Measurements from ENCODE around the gene SPC25. TPM values are rescaled to one million over a fixed set of nuclear protein-coding genes. Genes with fewer than 3 reads are reported as not detected.
A peak's percentile ranks its signal among the peaks of the same experiment; 100 is the strongest.

The SPC25 gene
- polyA plus RNA-seq, 3 donors = 19.7 to 25.1 (median 23.7) TPM

DNA sequence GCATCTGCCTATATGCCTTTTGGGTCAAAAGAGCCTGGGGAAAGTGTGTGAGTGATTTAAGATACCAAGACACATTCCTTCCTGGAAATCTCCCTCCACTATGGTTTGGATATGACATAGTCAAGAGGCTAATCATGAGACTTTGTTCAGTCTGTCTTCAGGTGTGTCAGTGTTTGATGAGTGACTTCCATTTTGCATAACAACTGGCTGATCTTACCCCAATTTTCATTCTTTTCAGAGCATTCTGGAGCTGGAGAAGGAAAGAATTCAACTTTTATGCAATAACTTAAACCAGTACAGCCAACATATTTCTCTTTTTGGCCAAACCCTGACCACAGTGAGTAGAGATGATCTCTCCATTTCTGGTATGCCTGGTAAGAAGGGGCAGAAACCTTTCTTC lies 39.4 kb downstream of the SPC25 start:
- no peak for DNase-seq (ENCODE audit: low read depth in 3 of 3, low spot score in 2 of 3)

DNA sequence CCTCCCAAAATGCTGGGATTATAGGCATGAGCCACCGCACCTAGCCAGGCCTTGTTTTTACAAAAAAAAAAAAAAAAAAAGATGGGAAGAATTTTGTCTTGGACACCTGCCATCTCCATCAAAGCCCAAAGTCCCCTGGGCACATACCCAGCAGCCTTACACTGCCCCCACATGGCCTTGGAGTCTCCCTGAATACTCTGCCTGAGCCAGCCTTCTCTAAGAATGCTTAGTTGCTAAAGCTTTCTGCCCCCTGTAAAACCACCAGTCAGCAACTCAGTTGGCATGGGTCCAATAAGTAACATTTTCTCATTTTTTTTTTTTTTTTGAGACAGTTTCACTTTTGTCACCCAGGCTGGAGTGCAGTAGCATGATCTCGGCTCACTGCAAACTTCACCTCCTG lies 40.6 kb downstream of the SPC25 start:
- DNase-seq (ENCODE audit: low read depth in 3 of 3, low spot score in 2 of 3) = peak in 1 of 3 donors; percentile 16

DNA sequence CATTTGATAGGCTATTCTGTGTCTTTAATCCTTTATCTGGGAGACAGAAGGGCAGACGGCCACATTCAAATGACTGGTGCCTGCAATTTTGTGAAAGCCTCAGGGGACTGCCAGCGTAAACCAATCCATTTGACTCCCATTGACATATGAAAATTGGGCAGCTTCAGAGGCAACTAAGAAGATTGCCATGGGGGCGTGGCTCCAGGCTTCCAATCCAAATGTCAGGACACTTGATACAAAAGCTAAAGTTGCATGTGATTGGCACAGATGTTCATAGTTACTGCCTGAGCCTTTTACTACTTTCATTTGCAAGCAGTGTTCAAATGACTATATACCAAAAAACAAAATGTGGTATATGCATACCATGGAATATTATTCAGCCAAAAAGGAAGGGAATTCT lies 42.0 kb downstream of the SPC25 start:
- no peak for DNase-seq (ENCODE audit: low read depth in 3 of 3, low spot score in 2 of 3)

DNA sequence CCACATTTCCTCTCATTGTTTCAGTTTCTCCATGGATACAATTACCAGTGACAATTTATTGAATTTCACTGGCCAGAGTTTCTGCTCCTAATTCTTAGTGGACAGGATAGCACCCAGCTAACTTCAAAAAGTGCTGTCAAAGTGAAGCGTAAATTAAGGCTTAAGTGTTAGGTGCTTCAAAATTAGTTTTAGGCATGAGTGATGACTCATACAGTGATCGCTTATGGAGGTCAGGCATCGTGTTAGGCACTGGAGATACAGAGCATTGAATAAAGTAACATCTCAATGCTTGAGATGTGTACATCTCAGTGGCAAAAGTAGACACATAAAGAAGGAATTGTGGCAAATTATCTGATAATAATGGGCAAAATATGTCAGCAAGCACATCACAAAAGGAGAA lies 47.0 kb downstream of the SPC25 start:
- no peak for DNase-seq (ENCODE audit: low read depth in 3 of 3, low spot score in 2 of 3)

DNA sequence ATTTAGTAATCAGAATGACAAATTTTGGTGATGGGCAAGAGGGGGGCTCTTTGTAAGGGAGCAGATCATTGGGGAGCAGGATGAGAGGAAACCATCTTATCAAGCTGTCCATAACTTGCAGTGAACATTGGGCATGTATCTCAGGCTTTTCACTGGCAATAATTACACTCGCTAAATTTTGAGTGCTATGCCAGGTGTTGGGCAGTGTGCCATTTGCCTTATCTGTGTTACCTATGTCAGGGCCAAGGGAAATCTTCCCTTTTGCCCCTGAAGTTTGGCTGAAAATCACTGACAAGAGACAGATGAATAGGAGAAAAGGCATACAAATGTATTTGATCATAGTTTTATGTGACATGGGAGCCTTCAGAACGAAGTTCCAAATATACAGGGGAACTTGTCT lies 48.8 kb downstream of the SPC25 start:
- no peak for DNase-seq (ENCODE audit: low read depth in 3 of 3, low spot score in 2 of 3)

DNA sequence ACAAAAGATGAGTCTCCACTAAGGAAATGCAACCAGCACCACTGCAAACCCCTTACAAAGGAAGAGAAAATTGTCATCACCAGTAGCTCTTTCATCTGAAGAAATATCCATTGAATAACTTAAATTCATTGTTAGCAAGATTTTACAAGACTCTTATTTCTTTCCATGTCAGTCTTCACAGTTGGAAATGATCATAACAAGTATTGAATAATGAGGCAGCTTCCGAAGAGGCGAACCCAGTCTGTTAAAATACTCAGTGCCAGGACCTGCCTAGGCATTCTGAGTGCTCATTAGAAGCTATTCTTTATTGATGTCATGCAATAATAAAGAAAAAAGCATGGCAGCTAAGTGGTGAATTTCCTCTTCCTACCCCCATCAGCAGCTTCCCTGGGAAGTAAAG lies 54.3 kb downstream of the SPC25 start:
- DNase-seq (ENCODE audit: low read depth in 3 of 3, low spot score in 2 of 3) = no peak

DNA sequence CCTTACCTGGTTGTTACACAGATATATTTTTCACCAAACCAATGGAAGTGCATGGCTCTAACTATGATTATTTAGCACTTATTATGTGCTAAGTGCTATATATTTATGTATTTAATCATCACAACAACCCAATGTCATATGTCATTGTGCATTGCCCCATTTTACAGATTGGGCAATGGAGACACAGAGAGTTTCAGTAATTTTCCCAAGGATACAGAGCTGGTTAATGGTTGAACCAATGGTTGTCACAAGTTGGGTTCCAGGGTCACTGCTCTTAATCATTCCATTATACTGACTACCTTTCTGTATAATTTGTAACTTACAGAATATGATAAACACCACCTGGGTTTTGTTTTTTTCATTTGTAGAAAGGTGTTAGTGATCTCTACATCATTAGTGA lies 58.6 kb downstream of the SPC25 start:
- no peak for DNase-seq (ENCODE audit: low read depth in 3 of 3, low spot score in 2 of 3)

DNA sequence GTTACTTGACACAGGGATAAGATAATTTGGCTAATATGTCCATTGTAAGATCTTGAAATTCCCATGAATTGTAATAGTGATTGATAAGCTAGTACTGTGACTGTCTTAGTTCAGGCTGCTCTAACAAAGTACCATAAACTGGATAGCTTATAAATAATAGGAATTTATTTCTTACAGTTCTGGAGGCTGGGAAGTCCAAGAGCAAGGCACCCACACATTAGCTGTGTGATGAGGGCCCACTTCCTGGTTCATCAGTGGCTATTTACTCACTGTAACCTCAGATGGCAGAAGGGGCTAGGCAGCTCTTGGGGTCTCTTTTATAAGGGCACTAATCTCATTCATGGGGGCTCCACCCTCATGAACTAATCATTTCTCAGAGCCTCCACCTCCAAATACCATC lies 59.3 kb downstream of the SPC25 start:
- DNase-seq (ENCODE audit: low read depth in 3 of 3, low spot score in 2 of 3) = no peak

DNA sequence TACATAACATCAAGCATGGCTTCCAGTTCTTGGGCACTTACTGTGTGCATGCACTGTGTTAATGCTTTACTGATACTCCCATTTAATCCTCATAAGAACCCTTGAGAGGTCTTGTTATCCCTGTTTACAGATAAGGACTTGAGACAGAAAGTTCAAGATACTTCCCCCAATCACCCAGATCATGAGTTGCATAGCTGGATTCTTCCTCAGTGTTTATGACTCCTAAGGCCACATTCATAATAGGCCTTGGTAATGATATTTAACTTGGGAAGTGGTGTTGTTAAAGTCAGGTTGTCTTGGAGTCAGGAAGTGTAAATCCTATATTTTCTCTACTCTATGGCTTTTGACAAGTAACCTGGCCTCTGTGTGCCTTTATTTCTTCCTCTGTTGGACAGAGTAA lies 65.1 kb downstream of the SPC25 start:
- DNase-seq (ENCODE audit: low read depth in 3 of 3, low spot score in 2 of 3) = no peak

DNA sequence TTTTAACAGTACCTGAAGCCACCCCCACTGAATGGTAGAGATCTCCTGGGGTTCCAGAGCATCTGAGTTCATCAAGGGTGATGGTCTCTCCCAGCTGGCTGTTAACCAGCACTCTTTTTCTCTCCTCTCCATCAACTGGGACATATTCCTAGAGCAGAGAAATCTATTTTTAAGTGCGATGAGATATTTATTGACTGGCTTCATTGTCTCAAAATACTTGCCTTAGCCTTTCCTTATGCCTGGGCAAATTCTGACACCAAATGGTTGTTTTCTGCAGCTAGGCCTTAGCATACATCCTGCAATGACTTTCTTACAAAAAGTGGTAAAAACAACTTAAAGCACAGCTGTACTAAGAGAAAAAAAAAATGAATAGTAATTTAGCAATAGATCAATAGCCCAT lies 68.2 kb downstream of the SPC25 start:
- no peak for DNase-seq (ENCODE audit: low read depth in 3 of 3, low spot score in 2 of 3)

DNA sequence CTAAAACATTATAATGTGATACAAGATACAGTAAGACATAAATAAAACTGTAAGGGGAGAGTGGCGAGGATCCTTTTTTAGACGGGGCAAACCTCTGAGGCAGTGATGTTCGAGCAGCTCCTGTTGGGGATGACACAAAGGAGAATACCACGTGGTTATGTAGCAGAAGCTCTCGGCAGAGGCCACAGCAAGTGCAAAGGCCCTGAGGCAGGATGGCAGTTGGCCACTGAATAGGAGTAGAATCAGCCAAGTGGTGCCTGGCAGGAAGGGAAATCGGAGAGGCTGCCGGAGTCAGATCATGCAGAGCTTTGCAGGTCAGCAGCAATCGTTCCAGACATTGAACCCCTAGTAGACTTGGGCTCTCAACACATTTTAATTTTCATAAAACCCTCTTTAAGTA lies 68.7 kb downstream of the SPC25 start:
- no peak for DNase-seq (ENCODE audit: low read depth in 3 of 3, low spot score in 2 of 3)

Other genes starting within 250 kb of the SPC25 start
- 10 to 100 TPM; 34.0 to 37.5 (median 37.4) TPM for gene NOSTRIN, start 87.8 kb downstream of the SPC25 start, polyA plus RNA-seq (ENCODE audit: insufficient read length in 3 of 3)
- gene G6PC2, start 10.9 kb upstream of the SPC25 start, polyA plus RNA-seq (ENCODE audit: insufficient read length in 3 of 3) = under 1 TPM in 2 of 3 donors, not detected in 1; 0.08 to 0.10 TPM
- under 1 TPM; 0.01 to 0.13 (median 0.03) TPM for gene ABCB11, start 140.9 kb upstream of the SPC25 start, polyA plus RNA-seq (ENCODE audit: insufficient read length in 3 of 3)
- 1 to 10 TPM in 1 of 3 donors, under 1 TPM in 2; 0.50 to 1.3 (median 0.93) TPM for gene DHRS9, start 179.1 kb upstream of the SPC25 start, polyA plus RNA-seq (ENCODE audit: insufficient read length in 3 of 3)